ENCODE results near the gene ADAM10.

ADAM10 gene

GRCh38 chr15:58678683-58679082 is 70.8 kb downstream of the ADAM10 start:
- H3K27ac ChIP-seq = no peak overlapping the region
- no peak for TF ChIP-seq ZFX (IDR thresholded peaks at IDR 0.05; ENCODE audit: borderline replicate concordance)
- TF ChIP-seq CTCF (IDR thresholded peaks at IDR 0.05) = no peak

GRCh38 chr15:58677426-58677825 is 72.1 kb downstream of the ADAM10 start:
- TF ChIP-seq ZFX (IDR thresholded peaks at IDR 0.05; ENCODE audit: borderline replicate concordance) (no peak), CTCF (IDR thresholded peaks at IDR 0.05) (no peak)
- no peak overlapping the region for H3K27ac ChIP-seq

- no peak overlapping the region for H3K27ac ChIP-seq
- TF ChIP-seq ZFX (IDR thresholded peaks at IDR 0.05; ENCODE audit: borderline replicate concordance) = no peak
- TF ChIP-seq CTCF (IDR thresholded peaks at IDR 0.05) = no peak
Measured at GRCh38 chr15:58676766-58677165, 72.7 kb downstream of the ADAM10 start.

GRCh38 chr15:58671186-58671585 is 78.3 kb downstream of the ADAM10 start:
- no peak for TF ChIP-seq CTCF (IDR thresholded peaks at IDR 0.05)
- TF ChIP-seq ZFX (IDR thresholded peaks at IDR 0.05; ENCODE audit: borderline replicate concordance) = no peak
- H3K27ac ChIP-seq = no peak overlapping the region

GRCh38 chr15:58669108-58669507 is 80.4 kb downstream of the ADAM10 start:
- H3K27ac ChIP-seq = no peak overlapping the region

GRCh38 chr15:58666957-58667356 is 82.5 kb downstream of the ADAM10 start:
- no peak for TF ChIP-seq ZFX (IDR thresholded peaks at IDR 0.05; ENCODE audit: borderline replicate concordance)
- no peak for TF ChIP-seq CTCF (IDR thresholded peaks at IDR 0.05)
- no peak overlapping the region for H3K27ac ChIP-seq

More at GRCh38 chr15:58669108-58669507, 80.4 kb downstream of the ADAM10 start:
- no peak for TF ChIP-seq CTCF (IDR thresholded peaks at IDR 0.05)
- TF ChIP-seq ZFX (IDR thresholded peaks at IDR 0.05; ENCODE audit: borderline replicate concordance) = no peak

GRCh38 chr15:58665672-58666071 is 83.8 kb downstream of the ADAM10 start:
- no peak for TF ChIP-seq ZFX (IDR thresholded peaks at IDR 0.05; ENCODE audit: borderline replicate concordance)
- no peak for TF ChIP-seq CTCF (IDR thresholded peaks at IDR 0.05)

More at GRCh38 chr15:58665672-58666071, 83.8 kb downstream of the ADAM10 start:
- no peak overlapping the region for H3K27ac ChIP-seq
